ENCODE results near the gene MAPT.

MAPT gene

DNA sequence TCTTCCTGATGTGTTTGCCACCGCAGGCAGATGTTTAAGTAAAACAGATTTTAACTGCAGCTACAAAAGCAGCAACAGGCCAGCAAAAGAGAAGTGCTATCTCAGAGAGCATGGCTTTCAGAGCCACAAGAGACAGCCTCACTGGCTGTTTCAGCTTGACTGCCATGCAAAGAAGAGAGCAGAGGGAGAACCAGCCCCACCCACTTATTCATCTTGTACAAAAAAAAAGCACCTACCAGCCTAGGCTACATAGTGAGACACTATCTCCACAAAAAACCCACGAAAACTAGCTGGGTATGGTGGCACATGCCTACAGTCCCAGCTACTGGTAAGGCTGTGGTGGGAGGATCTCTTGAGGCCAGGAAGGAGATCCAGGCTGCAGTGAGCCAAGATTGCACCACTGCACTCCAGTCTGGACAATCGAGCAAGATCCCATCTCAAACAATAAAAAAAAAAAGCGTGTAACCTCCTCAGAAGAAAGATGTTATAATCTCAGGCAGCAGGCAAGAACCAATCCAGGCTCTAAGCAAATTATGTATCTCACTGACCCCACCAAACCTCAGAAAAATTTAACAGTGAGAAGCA is 134.7 kb downstream of the MAPT start:
- no peak for DNase-seq (ENCODE audit: low read depth)

- DNase-seq (ENCODE audit: low read depth), result no peak
These were observed 135.3 kb downstream of the MAPT start for GRCh38 chr17:46029627-46030026.

- no peak for DNase-seq (ENCODE audit: low read depth)
These were observed 136.4 kb downstream of the MAPT start for GRCh38 chr17:46030752-46031151.

DNA sequence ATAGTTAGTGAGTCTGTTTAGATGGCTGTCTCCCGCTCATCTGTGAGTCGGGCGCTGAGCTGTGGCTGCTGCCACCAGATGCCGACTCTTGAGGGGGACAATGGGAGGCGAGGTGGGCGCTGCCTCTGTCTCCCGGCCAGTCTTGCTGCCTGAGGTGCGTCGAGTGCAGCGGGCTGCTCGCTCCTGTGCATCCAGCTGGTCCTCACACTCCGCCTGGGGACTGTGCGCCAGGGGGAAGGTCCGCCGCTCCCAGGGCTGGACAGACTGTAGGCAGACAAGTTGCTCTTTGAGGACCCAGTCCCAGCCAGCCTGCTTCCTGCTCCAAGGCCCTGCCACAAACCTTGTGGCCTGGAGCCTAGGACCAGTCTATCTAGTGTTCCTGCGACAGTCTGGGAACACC is 137.1 kb downstream of the MAPT start:
- DNase-seq (ENCODE audit: low read depth), result no peak

GRCh38 chr17:46031920-46032319 is 137.6 kb downstream of the MAPT start:
- DNase-seq (ENCODE audit: low read depth), result no peak

DNA sequence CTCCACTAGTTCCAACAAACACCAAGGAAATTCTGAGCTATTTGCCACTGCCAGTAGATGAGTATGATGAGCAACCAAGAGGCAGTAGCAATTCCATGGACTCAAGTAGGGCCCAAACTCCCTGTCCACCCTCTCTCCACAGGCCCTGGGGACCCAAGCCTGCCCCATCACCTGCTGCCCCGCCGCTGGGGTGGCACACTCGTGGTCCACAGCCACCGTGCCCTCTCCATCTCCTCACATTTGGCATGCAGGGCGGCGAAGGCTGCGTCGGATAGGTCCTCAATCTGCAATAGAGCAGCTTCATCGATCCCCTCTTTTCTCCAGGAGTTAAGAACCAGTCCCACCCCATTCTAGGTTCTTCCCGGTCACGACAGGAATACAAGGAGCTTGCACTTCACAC is 138.6 kb downstream of the MAPT start:
- no peak for DNase-seq (ENCODE audit: low read depth)

DNA sequence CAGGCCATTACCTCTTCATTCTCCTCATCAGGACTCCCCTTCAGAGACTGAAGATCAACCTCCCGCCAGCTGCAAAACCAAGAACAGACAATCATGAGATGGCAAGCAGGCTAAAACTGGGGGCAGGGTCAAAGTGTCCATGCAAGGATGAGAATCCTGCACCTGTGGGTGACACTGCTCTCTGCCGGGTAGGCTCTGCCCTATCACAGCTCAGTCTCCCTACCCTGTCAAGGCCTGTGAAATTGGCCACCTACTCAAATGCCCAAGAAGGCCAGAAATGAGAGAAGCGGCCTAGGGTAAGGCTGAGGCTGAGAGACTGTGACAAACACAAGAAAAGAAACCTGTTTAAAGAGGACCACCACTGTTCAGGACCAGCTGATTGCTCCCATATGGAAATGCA is 139.0 kb downstream of the MAPT start:
- DNase-seq (ENCODE audit: low read depth), result no peak

GRCh38 chr17:46035112-46035818 is 140.9 kb downstream of the MAPT start:
- DNase-seq (ENCODE audit: low read depth), result no peak

GRCh38 chr17:46036491-46036890 is 142.1 kb downstream of the MAPT start:
- no peak for DNase-seq (ENCODE audit: low read depth)

DNA sequence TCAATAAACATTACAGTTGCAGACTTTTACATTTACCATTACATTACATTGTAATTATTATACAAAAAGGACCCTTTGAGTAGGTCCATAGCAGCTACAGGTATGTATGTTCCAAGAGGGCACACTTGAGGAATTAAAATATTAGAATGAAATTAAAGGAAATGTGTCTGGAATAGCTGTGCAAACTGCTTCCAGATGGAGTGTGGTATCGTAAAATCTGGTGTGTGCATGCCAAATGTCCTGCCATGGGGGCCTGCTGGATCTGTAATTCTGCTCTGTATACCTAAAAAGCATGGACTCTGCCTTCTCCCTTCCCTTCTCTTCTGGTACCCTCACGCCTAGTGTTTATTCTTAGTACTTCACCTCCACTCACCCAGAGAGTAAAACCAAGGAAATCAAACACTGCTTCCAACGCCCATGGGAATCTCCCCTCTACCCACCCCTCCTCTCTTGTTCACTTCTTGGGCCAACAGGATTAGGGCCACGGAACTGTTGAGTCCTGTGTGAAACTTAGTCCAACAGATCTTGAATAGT is 143.4 kb downstream of the MAPT start:
- DNase-seq (ENCODE audit: low read depth), result no peak

- no peak for DNase-seq (ENCODE audit: low read depth)
These were observed 144.1 kb downstream of the MAPT start for GRCh38 chr17:46038414-46038813.

GRCh38 chr17:46038937-46039336 is 144.6 kb downstream of the MAPT start:
- DNase-seq (ENCODE audit: low read depth), result no peak

GRCh38 chr17:46039592-46040186 is 145.3 kb downstream of the MAPT start:
- no peak for DNase-seq (ENCODE audit: low read depth)

- DNase-seq (ENCODE audit: low read depth), result no peak
These were observed 147.9 kb downstream of the MAPT start for GRCh38 chr17:46042246-46042645.

DNA sequence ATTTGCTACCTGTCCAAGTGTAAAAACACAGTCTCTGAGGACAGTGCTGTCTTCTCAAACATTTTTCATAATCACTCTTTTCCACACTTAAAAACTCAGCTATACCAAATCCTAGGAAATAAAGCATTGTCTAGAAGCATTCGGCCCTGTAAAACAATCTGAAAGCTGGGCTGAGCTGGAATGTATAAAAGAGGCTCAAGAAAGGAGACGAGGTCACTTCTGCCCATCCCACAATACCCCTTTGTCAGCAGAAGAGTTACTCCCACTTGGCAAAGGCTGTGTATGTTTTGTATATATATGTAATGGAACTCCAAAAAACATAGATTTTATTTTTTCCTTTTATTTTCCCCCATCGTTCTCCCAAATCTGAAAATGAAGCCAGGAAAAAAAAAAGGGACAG is 148.6 kb downstream of the MAPT start:
- DNase-seq (ENCODE audit: low read depth), result no peak

DNA sequence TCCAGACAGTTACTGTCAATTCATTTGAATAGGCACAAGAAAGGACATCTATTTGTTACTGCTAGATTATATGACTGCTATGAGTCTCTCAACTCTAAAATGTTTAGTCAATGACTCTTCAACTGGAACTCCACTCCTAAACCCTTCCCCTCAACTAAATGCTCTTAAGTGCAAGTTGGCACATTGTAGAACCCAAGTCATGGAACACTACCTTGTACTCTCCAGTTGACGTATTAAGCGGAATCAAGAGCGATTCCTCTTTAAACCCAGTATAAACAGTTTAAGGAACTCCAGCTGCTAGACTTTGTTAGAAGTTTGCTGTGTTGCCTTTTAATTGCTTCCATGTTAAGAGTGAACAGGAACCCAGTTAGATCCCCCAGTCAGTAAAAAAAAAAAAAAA is 149.3 kb downstream of the MAPT start:
- DNase-seq (ENCODE audit: low read depth), result no peak

GRCh38 chr17:46044286-46044928 is 150.1 kb downstream of the MAPT start:
- no peak for DNase-seq (ENCODE audit: low read depth)

- no peak for DNase-seq (ENCODE audit: low read depth)
These were observed 150.6 kb downstream of the MAPT start for GRCh38 chr17:46044989-46045388.

DNA sequence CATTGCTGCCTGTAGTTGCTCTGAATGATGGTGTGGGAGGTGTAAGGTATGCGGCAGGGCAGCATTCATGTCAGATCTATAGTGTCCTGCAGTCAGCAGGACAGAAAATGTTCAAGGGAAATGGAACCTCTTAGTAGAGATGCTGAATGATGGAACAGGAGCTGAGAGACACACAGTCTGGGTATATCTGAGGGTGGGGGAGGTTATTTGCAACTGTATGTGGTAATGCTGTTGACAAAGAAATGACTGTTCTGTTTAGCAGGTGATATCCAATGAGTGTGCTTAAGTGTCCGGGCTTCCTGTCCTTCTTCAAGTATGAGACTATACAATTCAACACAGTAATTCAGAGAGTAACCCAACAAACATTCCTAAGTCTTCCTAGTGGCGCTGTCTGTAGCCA is 151.3 kb downstream of the MAPT start:
- DNase-seq (ENCODE audit: low read depth), result no peak

DNA sequence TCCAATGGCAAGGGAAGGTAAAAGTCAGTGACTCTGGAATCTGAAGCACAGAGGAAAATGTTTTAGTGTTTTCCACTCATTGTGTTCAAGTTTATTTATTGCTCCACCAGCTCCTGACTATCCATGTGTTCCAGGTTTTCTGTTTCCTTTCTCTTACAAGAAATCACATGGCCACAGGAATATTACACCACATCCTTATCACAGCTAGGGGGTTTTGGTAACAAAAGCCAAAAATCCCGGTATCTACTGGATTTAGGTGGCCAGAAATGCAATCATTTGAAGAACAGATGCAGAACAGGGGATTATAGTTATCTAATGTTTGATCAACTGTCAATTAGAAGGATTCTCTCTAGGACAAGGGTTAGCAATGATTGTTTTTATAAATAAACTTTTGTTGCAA is 152.6 kb downstream of the MAPT start:
- DNase-seq (ENCODE audit: low read depth), result no peak

DNA sequence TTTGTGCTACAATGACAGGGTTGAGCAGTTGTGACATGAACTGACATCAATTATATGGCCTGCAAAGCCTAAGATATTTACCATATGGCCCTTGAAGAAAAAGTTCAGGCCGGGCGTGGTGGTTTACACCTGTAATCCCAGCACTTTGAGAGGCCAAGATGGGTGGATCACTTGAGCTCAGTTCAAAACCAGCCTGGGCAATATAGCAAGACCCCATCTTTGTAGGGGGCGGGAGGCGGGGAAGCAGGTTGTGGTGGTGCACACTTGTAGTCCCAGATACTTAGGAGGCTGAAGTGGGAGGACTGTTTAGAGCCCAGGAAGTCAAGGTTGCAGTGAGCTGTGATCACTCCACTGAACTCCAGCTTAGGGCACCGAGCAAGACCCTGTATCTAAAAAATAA is 153.0 kb downstream of the MAPT start:
- DNase-seq (ENCODE audit: low read depth), result no peak

- DNase-seq (ENCODE audit: low read depth), result no peak
These were observed 153.5 kb downstream of the MAPT start for GRCh38 chr17:46047856-46048255.

- no peak for DNase-seq (ENCODE audit: low read depth)
These were observed 155.3 kb downstream of the MAPT start for GRCh38 chr17:46049656-46050055.

Data from stimulated activated CD8-positive, alpha-beta memory T cell treated with anti-CD3 and anti-CD28 coated beads, Interleukin-15, amount 100 ng/mL, for 24 hours (primary cell).